Fibroblast of skin of scalp (primary cell): ENCODE data around the gene EYA3.
"Not testable (repeated sequence)": the region's sequence is repeated elsewhere in the genome, so short reads cannot be mapped to it uniquely, and the experiment has no call there.

Experiments
- DNase-seq: peaks from one replicate; pipeline ENCODE4 v3.0.0-alpha.2; 2013

The EYA3 gene

GRCh38 chr1:28027238-28027637 is 61.2 kb downstream of the EYA3 start:
- DNase-seq = no peak

GRCh38 chr1:28026329-28026728 is 62.1 kb downstream of the EYA3 start:
- DNase-seq = no peak

- DNase-seq = no peak
Measured at GRCh38 chr1:28021064-28021463, 67.3 kb downstream of the EYA3 start.

GRCh38 chr1:28010969-28011368 is 77.4 kb downstream of the EYA3 start:
- DNase-seq = no peak

GRCh38 chr1:28003117-28003516 is 85.3 kb downstream of the EYA3 start:
- DNase-seq = not testable (repeated sequence)

- DNase-seq = no peak
Measured at GRCh38 chr1:28002600-28002999, 85.8 kb downstream of the EYA3 start.

- DNase-seq = no peak
Measured at GRCh38 chr1:27999055-27999454, 89.4 kb downstream of the EYA3 start.

GRCh38 chr1:27994526-27994925 is 93.9 kb downstream of the EYA3 start:
- DNase-seq = not testable (repeated sequence)

- DNase-seq = no peak
Measured at GRCh38 chr1:27994060-27994459, 94.3 kb downstream of the EYA3 start.

- DNase-seq = no peak
Measured at GRCh38 chr1:27993241-27993640, 95.2 kb downstream of the EYA3 start.

- no peak for DNase-seq
Measured at GRCh38 chr1:27992276-27992675, 96.1 kb downstream of the EYA3 start.

- DNase-seq = no peak
Measured at GRCh38 chr1:27990920-27991537, 97.4 kb downstream of the EYA3 start.

- no peak for DNase-seq
Measured at GRCh38 chr1:27981145-27981544, 107.3 kb downstream of the EYA3 start.

- no peak for DNase-seq
Measured at GRCh38 chr1:27980216-27980845, 108.1 kb downstream of the EYA3 start.

GRCh38 chr1:27979859-27980201 is 108.6 kb downstream of the EYA3 start:
- no peak for DNase-seq

- peak; percentile 68 for DNase-seq
Measured at GRCh38 chr1:27979151-27979858, 109.1 kb downstream of the EYA3 start.

- no peak for DNase-seq
Measured at GRCh38 chr1:27974417-27974781, 114.0 kb downstream of the EYA3 start.

GRCh38 chr1:27973771-27974416 is 114.5 kb downstream of the EYA3 start:
- DNase-seq = no peak

GRCh38 chr1:27972141-27972540 is 116.3 kb downstream of the EYA3 start:
- DNase-seq = no peak

GRCh38 chr1:27971674-27972073 is 116.7 kb downstream of the EYA3 start:
- no peak for DNase-seq

- peak; percentile 83 for DNase-seq
Measured at GRCh38 chr1:27970401-27970800, 118.0 kb downstream of the EYA3 start.

GRCh38 chr1:27968692-27969091 is 119.7 kb downstream of the EYA3 start:
- DNase-seq = peak; percentile 91

GRCh38 chr1:27967884-27968466 is 120.4 kb downstream of the EYA3 start:
- DNase-seq = no peak
